Fibroblast of skin of right quadriceps (primary cell): ENCODE data around the gene PPM1N.

ENCODE experiments used
- DNase-seq: peaks from one replicate; pipeline ENCODE4 v3.0.0-alpha.2; 2013

Gene PPM1N

DNA sequence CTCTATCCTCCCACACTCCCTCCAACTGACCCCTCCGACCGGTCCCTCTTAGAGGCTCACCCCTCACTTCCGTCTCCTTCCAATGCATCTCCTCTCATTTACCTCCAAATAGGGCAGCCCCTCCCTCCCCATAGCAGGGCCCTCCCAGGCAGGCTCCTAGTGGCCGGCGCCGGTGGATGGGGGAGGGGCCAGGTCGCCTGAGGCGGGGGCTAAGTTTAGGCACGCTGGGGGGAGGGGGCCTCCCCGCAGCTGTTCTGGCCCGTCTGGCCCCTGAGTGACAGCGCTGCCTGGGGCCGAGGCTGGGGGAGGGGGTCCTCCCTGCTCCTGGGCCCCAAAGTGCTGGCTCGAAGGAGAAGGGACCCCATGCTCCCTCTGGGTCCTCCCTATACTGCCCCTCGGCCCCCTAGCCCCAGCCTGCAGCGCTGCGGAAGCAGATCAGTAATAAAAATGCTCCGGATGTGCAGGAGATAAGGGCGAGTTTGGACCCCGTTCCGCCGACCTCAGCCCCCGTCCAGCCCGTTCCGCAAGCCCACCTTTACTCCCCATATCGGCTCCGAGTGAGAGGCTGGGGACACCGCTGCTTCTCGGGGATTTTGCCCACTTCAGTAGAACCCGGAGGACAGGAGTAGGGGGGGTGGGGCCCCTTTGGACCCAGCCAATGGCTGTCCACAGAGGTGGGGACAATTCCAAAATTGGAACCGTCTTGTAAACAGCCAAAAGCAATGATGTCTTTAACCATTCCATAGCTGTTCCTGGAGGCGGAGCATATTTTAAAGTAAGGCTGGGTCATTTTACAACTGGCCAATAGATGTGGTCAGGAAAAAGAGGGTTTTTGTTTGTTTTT, 5.4 kb upstream of the PPM1N start:
- peak; percentile 71 for DNase-seq

GRCh38 chr19:45494261-45494916, 3.9 kb upstream of the PPM1N start:
- no peak for DNase-seq

- no peak for DNase-seq
These were observed 3.1 kb upstream of the PPM1N start for GRCh38 chr19:45495178-45495577.

GRCh38 chr19:45496349-45496953, 1.8 kb upstream of the PPM1N start:
- no peak for DNase-seq

DNA sequence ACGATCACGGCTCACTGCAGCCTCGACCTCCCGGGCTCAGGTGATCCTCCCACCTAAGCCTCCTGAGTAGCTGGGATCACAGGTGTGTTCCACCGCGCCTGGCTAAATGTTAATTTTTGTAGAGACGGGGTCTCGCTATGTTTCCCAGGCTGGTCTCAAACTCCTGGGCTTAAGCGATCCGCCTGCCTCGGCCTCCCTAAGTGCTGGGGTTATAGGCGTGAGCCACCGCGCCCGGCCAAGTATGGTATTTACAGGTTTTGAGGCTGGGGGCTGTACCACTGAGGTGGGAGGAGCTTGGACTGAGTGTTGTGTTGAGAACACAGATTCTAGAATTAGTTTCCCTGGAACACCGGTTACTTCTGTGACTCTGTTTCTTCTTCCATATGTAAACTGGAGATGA, 452 bp upstream of the PPM1N start:
- DNase-seq, result no peak

GRCh38 chr19:45499196-45500180, 1.2 kb downstream of the PPM1N start:
- peak; percentile 42 for DNase-seq

DNA sequence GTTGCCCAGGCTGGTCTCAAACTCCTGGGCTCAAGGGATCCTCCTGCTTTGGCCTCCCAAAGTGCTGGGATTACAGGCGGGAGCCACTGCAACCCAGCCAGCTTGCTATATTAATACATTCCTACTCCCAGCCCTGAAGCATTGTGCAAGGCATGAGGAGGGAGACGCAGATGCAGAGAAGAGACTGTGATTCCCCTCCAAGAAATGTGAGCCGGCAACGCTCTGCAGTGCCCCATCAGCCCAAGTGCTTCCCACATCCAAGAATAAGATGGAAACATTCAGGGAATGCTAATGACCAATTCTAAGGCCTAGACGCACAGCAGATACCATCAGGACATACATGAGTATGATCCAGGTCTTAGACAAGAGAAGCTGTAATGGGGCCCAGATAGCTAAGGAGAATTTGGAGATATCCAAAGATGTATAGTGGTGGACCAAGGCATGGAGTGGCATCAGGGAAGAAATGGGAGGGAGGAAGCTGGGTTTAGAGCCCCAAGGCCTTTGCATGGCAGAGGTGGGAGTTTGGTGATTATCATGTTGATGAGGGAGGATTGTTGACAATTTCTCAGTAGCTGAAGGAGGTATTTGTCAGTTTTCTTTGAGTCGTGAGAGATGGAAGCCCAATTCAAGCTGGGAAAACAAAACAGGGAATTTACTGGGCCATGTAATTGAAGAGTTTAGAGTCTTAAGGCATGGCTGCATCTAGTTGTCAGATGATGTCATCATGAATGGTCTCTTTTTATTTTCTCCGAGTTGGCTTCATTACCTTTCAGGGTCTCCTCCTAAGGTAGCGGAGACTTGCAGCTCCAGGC, 2.9 kb downstream of the PPM1N start:
- DNase-seq, result no peak

GRCh38 chr19:45501730-45502014, 3.4 kb downstream of the PPM1N start:
- no peak for DNase-seq

GRCh38 chr19:45502111-45502510, 3.9 kb downstream of the PPM1N start:
- no peak for DNase-seq

DNA sequence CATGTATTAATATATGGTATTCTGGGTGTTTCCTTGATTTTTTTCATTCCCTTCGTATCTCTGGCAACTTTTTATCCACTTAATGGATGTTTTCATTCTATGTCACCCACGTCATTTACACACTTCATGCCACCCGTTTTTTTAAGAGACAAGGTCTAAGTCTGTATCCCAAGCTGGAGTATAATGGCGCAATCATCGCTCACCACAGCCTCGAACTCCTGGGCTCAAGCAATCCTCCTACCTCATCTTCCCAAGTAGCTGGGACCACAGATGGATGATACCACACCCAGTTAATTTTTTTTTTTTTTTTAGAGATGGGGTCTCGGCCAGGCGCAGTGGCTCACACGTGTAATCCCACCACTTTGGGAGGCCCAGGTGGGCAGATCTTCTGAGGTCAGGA, 5.7 kb downstream of the PPM1N start:
- DNase-seq, result no peak

- DNase-seq, result peak; percentile 48
These were observed 7.1 kb downstream of the PPM1N start for GRCh38 chr19:45505151-45505995.

- no peak for DNase-seq
These were observed 7.7 kb downstream of the PPM1N start for GRCh38 chr19:45505996-45506245.

DNA sequence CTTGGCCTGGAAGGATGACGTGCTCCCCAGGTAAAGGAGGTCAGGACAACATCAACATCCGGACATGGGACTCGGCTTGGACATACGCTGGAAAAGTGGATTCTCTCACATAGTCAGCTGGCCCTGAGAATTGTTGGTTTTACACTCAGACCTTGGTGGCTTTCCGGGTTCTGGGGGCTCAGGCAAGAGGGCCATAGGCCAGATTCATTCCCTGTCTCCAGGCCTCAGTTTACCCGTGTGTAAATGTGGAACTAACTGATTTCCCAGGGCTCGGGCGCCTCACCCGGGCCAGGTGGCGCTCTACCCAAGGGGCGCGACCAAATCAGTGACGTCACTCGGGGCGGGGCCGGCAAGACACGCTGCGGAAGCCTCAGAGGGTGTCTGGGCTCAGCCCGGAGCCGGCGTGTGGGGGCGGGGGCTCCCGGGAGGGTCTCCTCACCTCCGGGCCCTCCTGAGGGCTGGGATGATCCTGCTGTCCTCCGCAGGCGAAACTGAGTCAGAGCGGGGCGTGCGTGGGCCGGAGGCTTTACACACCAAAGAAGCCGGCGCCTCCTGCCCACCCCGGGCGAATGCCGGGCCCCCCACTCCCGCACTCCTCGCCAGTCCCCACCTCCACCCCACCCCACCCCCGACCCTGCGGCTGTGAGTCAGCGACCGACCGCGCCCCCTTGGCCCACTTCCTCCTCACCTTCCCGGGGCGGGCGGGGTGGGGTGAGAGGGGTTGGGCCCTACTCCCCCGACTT, 8.2 kb downstream of the PPM1N start:
- peak; percentile 92 for DNase-seq

DNA sequence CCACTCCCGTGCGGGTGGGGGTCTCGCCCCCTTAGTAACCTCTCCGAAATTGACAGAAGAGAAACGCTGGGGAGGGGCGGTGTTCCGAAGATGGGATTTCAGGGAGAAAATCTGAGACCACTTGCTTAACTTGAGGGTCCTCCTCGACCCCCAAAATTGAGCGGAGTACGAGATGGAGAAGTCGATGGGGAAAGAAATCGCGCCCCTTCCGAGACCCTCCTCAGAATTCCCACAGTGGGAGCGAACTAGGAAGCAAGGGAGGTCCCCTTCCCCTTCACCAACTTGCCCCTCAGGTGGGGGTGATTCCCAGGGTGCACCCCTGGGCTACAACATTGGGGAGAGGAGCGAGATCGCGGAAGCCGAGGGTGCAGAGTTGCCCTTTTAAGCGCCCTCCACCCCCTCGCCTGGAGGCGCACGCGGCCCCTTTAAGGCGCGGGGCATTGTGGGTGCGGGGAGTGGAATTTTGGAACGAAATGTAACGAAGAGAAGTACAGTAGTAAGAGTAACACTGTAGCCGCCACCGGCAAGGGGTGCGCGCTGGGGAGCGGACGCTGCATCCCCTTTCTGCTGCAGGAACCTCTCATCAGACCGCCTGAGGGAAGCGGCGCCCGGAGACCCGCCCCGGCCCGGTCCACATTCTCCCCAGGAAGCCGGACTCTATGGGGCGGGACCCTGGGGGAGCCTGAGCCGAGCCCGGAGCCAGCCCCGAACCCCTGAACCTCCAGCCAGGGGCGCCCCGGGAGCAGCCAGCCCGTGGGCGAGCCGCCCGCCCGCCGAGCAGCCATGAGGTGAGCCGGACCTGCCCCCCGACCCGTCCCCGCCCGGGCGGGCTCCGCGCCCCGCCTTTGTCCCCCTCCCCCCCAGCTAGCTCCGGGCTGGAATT, 9.0 kb downstream of the PPM1N start, which contains the start of gene VASP:
Gene VASP (plus strand): TSS at position 491 of the 883 bp plus-strand sequence. CDS start 293 bp downstream, at position 784.
- peak; percentile 87 for DNase-seq

- no peak for DNase-seq
These were observed 9.7 kb downstream of the PPM1N start for GRCh38 chr19:45507872-45508416.

- no peak for DNase-seq
These were observed 10.2 kb downstream of the PPM1N start for GRCh38 chr19:45508417-45508860.

DNA sequence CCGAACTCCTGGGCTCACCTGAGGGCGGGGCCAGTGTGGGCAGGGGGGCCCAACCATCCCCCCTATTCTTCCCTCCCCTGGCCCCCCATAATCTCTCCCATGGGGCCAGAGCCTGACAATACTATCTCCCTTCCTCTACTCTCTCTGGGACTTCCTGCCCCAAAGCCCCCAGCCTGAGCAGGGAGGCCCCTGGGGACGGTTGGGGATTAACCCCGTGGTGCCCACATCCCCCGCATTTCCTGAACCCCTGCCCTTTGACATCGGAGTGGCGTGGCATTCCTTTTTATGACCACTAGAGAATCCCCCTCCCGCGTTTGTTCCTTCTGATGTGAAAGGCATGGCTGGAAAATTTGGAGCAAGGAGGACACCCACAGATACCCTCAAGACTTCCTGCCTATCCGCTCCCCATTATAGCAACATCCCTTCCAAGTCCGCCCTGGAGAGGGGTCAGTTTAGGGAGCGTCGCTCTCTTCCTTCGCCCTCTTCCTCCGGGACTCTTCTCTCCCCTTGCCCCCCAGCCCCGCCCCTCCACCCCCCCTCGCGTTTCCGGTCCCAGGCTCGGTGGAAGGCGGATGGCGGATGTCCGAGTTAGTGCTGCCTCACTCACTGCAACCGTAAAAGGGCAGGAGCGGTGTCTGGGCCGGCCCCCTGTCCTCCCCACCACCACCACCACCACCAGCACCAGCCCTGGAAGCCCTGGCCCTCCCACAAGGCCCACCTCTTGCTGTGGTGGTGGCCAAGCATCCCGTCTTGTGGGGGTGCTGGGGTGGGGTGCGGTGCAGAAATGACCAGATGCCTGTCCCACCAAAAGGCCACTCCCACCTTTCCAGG, 10.8 kb downstream of the PPM1N start:
- DNase-seq, result peak; percentile 72

DNA sequence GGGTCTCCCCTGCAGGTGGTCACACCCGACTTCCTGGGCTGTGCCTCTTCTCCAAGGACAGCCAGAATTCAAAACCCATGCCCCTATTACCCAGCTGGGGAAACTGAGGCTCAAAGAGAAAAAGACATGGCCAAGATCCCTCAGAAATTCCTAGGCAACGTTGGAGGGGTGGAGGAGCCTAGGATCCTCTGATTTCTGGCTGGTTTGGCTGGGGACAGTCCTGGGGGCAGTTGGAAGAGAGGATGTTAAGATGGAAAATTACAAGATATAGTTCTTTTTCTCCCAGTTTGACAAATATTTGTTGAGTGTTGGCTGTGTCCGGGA, 11.4 kb downstream of the PPM1N start:
- no peak for DNase-seq
